Liver (tissue), 9 donors: ENCODE measurements around the gene RASSF8. TPM values are rescaled to one million over a fixed set of nuclear protein-coding genes. Genes with fewer than 3 reads are reported as not detected.

ENCODE experiments used
- DNase-seq: peaks from one replicate; pipeline ENCODE4 v3.0.0-alpha.2; 2017; ENCODE audit warnings: low spot score
- H3K27ac ChIP-seq, 2 donors: one replicate each; pipeline ENCODE4 v1.7.0; 2013; ENCODE audit warnings: inconsistent platforms in 2 of 2, low read length in 2 of 2, control low read depth in 1 of 2, low read depth in 1 of 2, mild to moderate bottlenecking in 1 of 2
- H3K27me3 ChIP-seq, 4 donors: one replicate each; pipeline versions ENCODE4 v1.6.1 to v1.7.0; 2013; ENCODE audit warnings: low read length in 3 of 4, inconsistent platforms in 1 of 4, mild to moderate bottlenecking in 1 of 4, moderate library complexity in 1 of 4; ENCODE audit not compliant: control insufficient read depth in 4 of 4, insufficient read depth in 4 of 4
- H3K36me3 ChIP-seq, 4 donors: one replicate each; pipeline versions ENCODE4 v1.6.1 to v1.7.0; 2013; ENCODE audit warnings: low read length in 3 of 4, mild to moderate bottlenecking in 3 of 4, low read depth in 1 of 4, moderate library complexity in 1 of 4; ENCODE audit not compliant: control insufficient read depth in 4 of 4, insufficient read depth in 3 of 4
- H3K4me1 ChIP-seq, 4 donors: one replicate each; pipeline versions ENCODE4 v1.6.1 to v1.7.0; 2013; ENCODE audit warnings: low read length in 3 of 4, mild to moderate bottlenecking in 3 of 4, moderate library complexity in 1 of 4; ENCODE audit not compliant: control insufficient read depth in 4 of 4, insufficient read depth in 4 of 4
- H3K4me3 ChIP-seq, 3 donors: one replicate each; pipeline versions ENCODE4 v1.6.1 to v1.7.0; 2013; ENCODE audit warnings: low read length in 3 of 3, control low read depth in 1 of 3, low read depth in 1 of 3, mild to moderate bottlenecking in 1 of 3
- H3K9ac ChIP-seq, 2 donors: one replicate each; pipeline ENCODE4 v1.7.0; 2013; ENCODE audit warnings: low read length in 2 of 2, mild to moderate bottlenecking in 2 of 2, moderate library complexity in 2 of 2, control low read depth in 1 of 2, low read depth in 1 of 2
- H3K9me3 ChIP-seq, 4 donors: one replicate each; pipeline versions ENCODE4 v1.6.1 to v1.7.0; 2013; ENCODE audit warnings: low read length in 3 of 4; ENCODE audit not compliant: control insufficient read depth in 4 of 4
- ATF3 ChIP-seq: IDR thresholded peaks from 2 replicates; pipeline ENCODE4 v1.6.1; 2016; ENCODE audit warnings: antibody characterized with exemption
- EGR1 ChIP-seq, 2 donors: IDR thresholded peaks; 2 replicates each; pipeline ENCODE4 v1.6.1; 2016 to 2018; ENCODE audit warnings: antibody characterized with exemption in 2 of 2, low read depth in 2 of 2
- FOXA1 ChIP-seq: IDR thresholded peaks from 2 replicates; pipeline ENCODE4 v1.6.1; 2016; ENCODE audit warnings: antibody characterized with exemption
- FOXA2 ChIP-seq: IDR thresholded peaks from 2 replicates; pipeline ENCODE4 v1.6.1; 2016; ENCODE audit warnings: antibody characterized with exemption
- GABPA ChIP-seq, 2 donors: IDR thresholded peaks in 1 of 2; conservative IDR thresholded peaks in 1 of 2; 2 replicates each; pipeline ENCODE4 v1.6.1; 2016; ENCODE audit warnings: antibody characterized with exemption in 2 of 2, mild to moderate bottlenecking in 1 of 2, moderate library complexity in 1 of 2
- HNF4A ChIP-seq, 2 donors: conservative IDR thresholded peaks; 2 replicates each; pipeline ENCODE4 v1.6.1; 2016; ENCODE audit warnings: antibody characterized with exemption in 2 of 2, mild to moderate bottlenecking in 2 of 2
- HNF4G ChIP-seq: IDR thresholded peaks from 2 replicates; pipeline ENCODE4 v1.6.1; 2016; ENCODE audit warnings: antibody characterized with exemption
- JUND ChIP-seq, 2 donors: IDR thresholded peaks; 2 replicates each; pipeline ENCODE4 v1.6.1; 2016; ENCODE audit warnings: antibody characterized with exemption in 2 of 2
- NR2F2 ChIP-seq: IDR thresholded peaks from 2 replicates; pipeline ENCODE4 v1.6.1; 2016; ENCODE audit warnings: antibody characterized with exemption
- RAD21 ChIP-seq, 2 donors: IDR thresholded peaks; 2 replicates each; pipeline ENCODE4 v1.6.1; 2016; ENCODE audit warnings: antibody characterized with exemption in 2 of 2, mild to moderate bottlenecking in 2 of 2
- REST ChIP-seq: IDR thresholded peaks from 2 replicates; pipeline ENCODE4 v1.6.1; 2016; ENCODE audit warnings: antibody characterized with exemption, mild to moderate bottlenecking
- RXRA ChIP-seq, 2 donors: IDR thresholded peaks; 2 replicates each; pipeline ENCODE4 v1.6.1; 2017 to 2018; ENCODE audit warnings: antibody characterized with exemption in 2 of 2, mild to moderate bottlenecking in 1 of 2
- SP1 ChIP-seq: IDR thresholded peaks from 2 replicates; pipeline ENCODE4 v1.6.1; 2018; ENCODE audit warnings: antibody characterized with exemption, mild to moderate bottlenecking
- TAF1 ChIP-seq: conservative IDR thresholded peaks from 2 replicates; pipeline ENCODE4 v1.6.1; 2016; ENCODE audit warnings: antibody characterized with exemption, mild to moderate bottlenecking
- YY1 ChIP-seq: IDR thresholded peaks from 2 replicates; pipeline ENCODE4 v1.6.1; 2016; ENCODE audit warnings: antibody characterized with exemption, mild to moderate bottlenecking
- ZBTB33 ChIP-seq: IDR thresholded peaks from 2 replicates; pipeline ENCODE4 v1.6.1; 2016; ENCODE audit warnings: antibody characterized with exemption
- WGBS: extraction: QIAGEN DNeasy Blood & Tissue Kit; methylation state at CpG from one replicate; pipeline ENCODE4 v1.1.7; 2013; 5-methylcytosine and 5-hydroxymethylcytosine counted together
- polyA plus RNA-seq, 2 donors: library from polyadenylated mRNA; stranded (reverse) in 1 of 2; unstranded in 1 of 2; fragments of 200-250 nt in 1 of 2; fragments of >200 nt in 1 of 2; fragmentation: Nextera tagmentation in 1 of 2; extraction: Ambion mirVana in 1 of 2; gene quantifications; one replicate each; pipeline versions ENCODE4 v1.2.1 to v1.2.3, GENCODE V29; 2013 to 2015
- total RNA-seq, 2 donors: library from RNA; depleted of rRNA; stranded (reverse); fragments of >200 nt; gene quantifications; one replicate each; pipeline ENCODE4 v1.2.3, GENCODE V29; 2014
- TF ChIP-seq, protein P1 (sequence below): IDR thresholded peaks from 2 replicates; pipeline ENCODE4 v1.6.1; 2016; ENCODE audit warnings: antibody characterized with exemption
- TF ChIP-seq, protein P2 (sequence below): fragments of 150-350 bp; IDR thresholded peaks from 2 replicates; pipeline ENCODE4 v1.5.1; 2017; ENCODE audit warnings: improper control_type of control experiment, low read depth, low read length; ENCODE audit not compliant: missing input control
- donor health status: healthy.
- donor health status: healthy.
- donor health status: healthy.
- donor health status: healthy.
- donor health status: healthy.

RASSF8 gene
- total and polyA plus RNA-seq, 4 donors, result 1.7 to 9.4 (median 3.3) TPM

GRCh38 chr12:25984759-25985158 lies 26.3 kb downstream of the RASSF8 start:
- H3K27ac ChIP-seq, result no peak overlapping the region
- H3K9me3 ChIP-seq, result no peaks in the 10 kb centered on the region
- DNase-seq, result no peak
- H3K9ac ChIP-seq, result no peak overlapping the region
- 90% methylated on average over 2 of the region's 2 CpGs for WGBS
- H3K27me3 ChIP-seq, result no peaks in the 10 kb centered on the region
- no peak overlapping the region for H3K4me3 ChIP-seq
- no peaks in the 10 kb centered on the region for H3K36me3 ChIP-seq
- TF ChIP-seq SP1 (no peak), RXRA (IDR thresholded peaks at IDR 0.05) (no peak), NR2F2 (no peak), JUND (IDR thresholded peaks at IDR 0.05) (no peak), FOXA2 (no peak), ATF3 (no peak)
- TF ChIP-seq, protein P1, sequence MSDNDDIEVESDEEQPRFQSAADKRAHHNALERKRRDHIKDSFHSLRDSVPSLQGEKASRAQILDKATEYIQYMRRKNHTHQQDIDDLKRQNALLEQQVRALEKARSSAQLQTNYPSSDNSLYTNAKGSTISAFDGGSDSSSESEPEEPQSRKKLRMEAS, result no peak
- H3K4me1 ChIP-seq, result peaks cover 0 to 3% (median under 1%) of the 10 kb centered on the region in 4 donors

DNA sequence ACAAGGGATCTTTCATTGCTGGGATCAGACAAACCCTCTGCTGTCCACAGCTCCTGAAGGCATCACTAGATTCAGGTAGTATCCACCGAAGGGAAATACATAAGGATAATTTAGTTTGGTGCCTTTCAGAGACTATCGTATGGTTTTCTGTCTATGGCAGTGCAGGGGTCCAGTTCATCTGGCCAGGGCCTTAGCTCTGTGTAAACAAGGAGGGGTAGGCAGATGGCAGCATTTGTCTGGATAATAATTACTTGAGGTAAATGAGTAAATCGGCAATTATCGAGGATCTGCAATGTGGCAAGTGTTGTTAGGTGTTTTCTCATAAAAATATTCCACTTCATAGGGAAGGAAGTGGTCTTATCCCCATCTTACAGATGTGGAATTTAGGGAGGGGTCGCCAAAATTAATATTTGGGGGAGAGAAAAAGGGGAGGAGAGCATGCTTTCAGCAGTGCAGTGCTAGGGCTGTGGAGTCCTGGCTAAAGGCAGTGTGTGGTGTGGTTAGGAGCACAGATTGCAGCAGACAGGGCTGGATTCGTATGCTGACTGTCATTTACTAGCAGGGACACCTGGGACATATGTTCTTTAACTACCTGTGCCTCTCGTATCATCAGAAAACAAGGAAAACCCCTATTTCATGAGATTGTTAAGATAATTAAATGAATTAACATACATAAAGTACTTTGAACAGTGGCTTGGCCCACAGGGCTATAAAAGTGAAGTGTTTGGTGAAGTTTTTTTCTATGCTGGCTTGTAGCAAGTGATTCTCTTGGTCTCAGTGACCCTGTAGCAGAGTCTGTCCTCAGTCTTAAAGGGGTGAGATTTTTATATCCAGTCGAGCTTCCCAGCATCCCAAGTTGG lies 27.1 kb downstream of the RASSF8 start:
- Histone ChIP-seq H3K4me3 (no peak overlapping the region), H3K9me3 (no peaks in the 10 kb centered on the region), H3K27ac (no peak overlapping the region), H3K9ac (no peak overlapping the region), H3K27me3 (no peaks in the 10 kb centered on the region), H3K36me3 (no peaks in the 10 kb centered on the region), H3K4me1 (peaks cover 0 to 3% (median under 1%) of the 10 kb centered on the region in 4 donors)
- no peak for DNase-seq
- TF ChIP-seq HNF4G (no peak), RAD21 (IDR thresholded peaks at IDR 0.05) (no peak), EGR1 (IDR thresholded peaks at IDR 0.05; ENCODE audit: low read depth in 2 of 2) (no peak), ATF3 (no peak), GABPA (IDR thresholded peaks at IDR 0.05 in 1 of 2, conservative IDR thresholded peaks at IDR 0.05 in 1 of 2) (no peak)
- 82% methylated on average over 8 of the region's 8 CpGs for WGBS

- Histone ChIP-seq H3K27me3 (no peaks in the 10 kb centered on the region), H3K4me3 (no peak overlapping the region), H3K9ac (no peak overlapping the region), H3K36me3 (no peaks in the 10 kb centered on the region), H3K9me3 (no peaks in the 10 kb centered on the region), H3K4me1 (peaks cover 0 to 3% (median under 1%) of the 10 kb centered on the region in 4 donors), H3K27ac (no peak overlapping the region)
- TF ChIP-seq FOXA1 (no peak), JUND (IDR thresholded peaks at IDR 0.05) (no peak), ZBTB33 (no peak), NR2F2 (no peak), YY1 (no peak), ATF3 (no peak), REST (no peak), HNF4A (conservative IDR thresholded peaks at IDR 0.05) (no peak), EGR1 (IDR thresholded peaks at IDR 0.05; ENCODE audit: low read depth in 2 of 2) (no peak), TAF1 (no peak), GABPA (IDR thresholded peaks at IDR 0.05 in 1 of 2, conservative IDR thresholded peaks at IDR 0.05 in 1 of 2) (no peak), FOXA2 (no peak)
- TF ChIP-seq, protein P2, sequence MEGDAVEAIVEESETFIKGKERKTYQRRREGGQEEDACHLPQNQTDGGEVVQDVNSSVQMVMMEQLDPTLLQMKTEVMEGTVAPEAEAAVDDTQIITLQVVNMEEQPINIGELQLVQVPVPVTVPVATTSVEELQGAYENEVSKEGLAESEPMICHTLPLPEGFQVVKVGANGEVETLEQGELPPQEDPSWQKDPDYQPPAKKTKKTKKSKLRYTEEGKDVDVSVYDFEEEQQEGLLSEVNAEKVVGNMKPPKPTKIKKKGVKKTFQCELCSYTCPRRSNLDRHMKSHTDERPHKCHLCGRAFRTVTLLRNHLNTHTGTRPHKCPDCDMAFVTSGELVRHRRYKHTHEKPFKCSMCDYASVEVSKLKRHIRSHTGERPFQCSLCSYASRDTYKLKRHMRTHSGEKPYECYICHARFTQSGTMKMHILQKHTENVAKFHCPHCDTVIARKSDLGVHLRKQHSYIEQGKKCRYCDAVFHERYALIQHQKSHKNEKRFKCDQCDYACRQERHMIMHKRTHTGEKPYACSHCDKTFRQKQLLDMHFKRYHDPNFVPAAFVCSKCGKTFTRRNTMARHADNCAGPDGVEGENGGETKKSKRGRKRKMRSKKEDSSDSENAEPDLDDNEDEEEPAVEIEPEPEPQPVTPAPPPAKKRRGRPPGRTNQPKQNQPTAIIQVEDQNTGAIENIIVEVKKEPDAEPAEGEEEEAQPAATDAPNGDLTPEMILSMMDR, result no peak
- no peak for DNase-seq
These were observed 27.7 kb downstream of the RASSF8 start for GRCh38 chr12:25986180-25986579.
